LNCaP clone FGC (cell line): ENCODE data around the gene TRPC4.

Source experiments
- DNase-seq: peaks from one replicate; pipeline ENCODE4 v3.0.0-alpha.2; 2011; ENCODE audit warnings: low read depth
- H3K4me3 ChIP-seq: 2 replicates; pipeline ENCODE4 v1.5.1; 2011; ENCODE audit warnings: mild to moderate bottlenecking, low read depth, low read length, control low read depth
- CTCF ChIP-seq: IDR thresholded peaks from 2 replicates; pipeline ENCODE4 v1.5.1; 2012; ENCODE audit warnings: mild to moderate bottlenecking; ENCODE audit not compliant: control insufficient read depth, insufficient read depth; ENCODE audit errors: extremely low read depth

Gene TRPC4

GRCh38 chr13:37795326-37795725, 74.2 kb downstream of the TRPC4 start:
- TF ChIP-seq CTCF = no peak
- H3K4me3 ChIP-seq = no peak overlapping the region
- DNase-seq = no peak

GRCh38 chr13:37791699-37792098, 77.9 kb downstream of the TRPC4 start:
- no peak overlapping the region for H3K4me3 ChIP-seq
- no peak for TF ChIP-seq CTCF
- DNase-seq = no peak

GRCh38 chr13:37788346-37788745, 81.2 kb downstream of the TRPC4 start:
- no peak for TF ChIP-seq CTCF
- H3K4me3 ChIP-seq = no peak overlapping the region
- no peak for DNase-seq

- no peak for DNase-seq
- H3K4me3 ChIP-seq = no peak overlapping the region
- TF ChIP-seq CTCF = no peak
These were observed 91.9 kb downstream of the TRPC4 start for GRCh38 chr13:37777676-37778075.

- no peak for TF ChIP-seq CTCF
- no peak overlapping the region for H3K4me3 ChIP-seq
- no peak for DNase-seq
These were observed 93.7 kb downstream of the TRPC4 start for GRCh38 chr13:37775871-37776270.

GRCh38 chr13:37772644-37773043, 96.9 kb downstream of the TRPC4 start:
- no peak overlapping the region for H3K4me3 ChIP-seq
- no peak for TF ChIP-seq CTCF
- DNase-seq = no peak

- DNase-seq = no peak
- no peak overlapping the region for H3K4me3 ChIP-seq
- TF ChIP-seq CTCF = no peak
These were observed 100.0 kb downstream of the TRPC4 start for GRCh38 chr13:37769545-37769944.
